ENCODE data around the gene BRINP2. TPM values are rescaled to one million over a fixed set of nuclear protein-coding genes. Genes with fewer than 3 reads are reported as not detected.

The BRINP2 gene
- total and polyA plus RNA-seq, 2 of the 4 experiments (the other 2 are of a cell fraction): not detected

GRCh38 chr1:177200290-177200689 is 29.5 kb downstream of the BRINP2 start:
- no peak overlapping the region for H2AFZ ChIP-seq (replicated peaks; ENCODE audit: low read length, poor library complexity)
- WGBS, 2 experiments (ENCODE audit: extremely low coverage in 2 of 2, insufficient read length in 1 of 2): 63% methylated on average over 3 of the region's 4 CpGs; no CpG with 5 or more reads in 1 of the 2 experiments
- no peaks in the 10 kb centered on the region for H3K79me1 ChIP-seq (ENCODE audit: low read depth in 1 of 2, low read length in 2 of 2)
- no peaks in the 10 kb centered on the region for H3K36me3 ChIP-seq (ENCODE audit: control insufficient read depth, insufficient read depth, low read length)
- H3K9me3 ChIP-seq (ENCODE audit: control insufficient read depth, insufficient read depth, low read length): no peaks in the 10 kb centered on the region
- H3K14ac ChIP-seq (replicated peaks; ENCODE audit: low read depth, low read length): no peak overlapping the region
- H4K8ac ChIP-seq (ENCODE audit: low read depth in 2 of 2, low read length in 2 of 2): no peak overlapping the region
- in situ Hi-C loops (cut with MboI; ENCODE audit: low sequenced_read_pairs): no loop called here
- H3K4ac ChIP-seq (ENCODE audit: low read depth, low read length): no peak overlapping the region
- no peak overlapping the region for H3K9ac ChIP-seq (ENCODE audit: low read depth, low read length)
- no peak overlapping the region for H4K5ac ChIP-seq (ENCODE audit: low read depth, low read length)
- intact Hi-C loops (cut with micrococcal nuclease): no loop called here
- ChIA-PET POLR2A (ENCODE audit: unreplicated experiment) (no interaction called here), CTCF (no interaction called here)
- no peak overlapping the region for H3K27ac ChIP-seq (ENCODE audit: insufficient read depth, low read length)
- H4K91ac ChIP-seq (ENCODE audit: insufficient read depth, low read depth, low read length): no peak overlapping the region
- H3K4me2 ChIP-seq (ENCODE audit: low read depth, low read length): no peak overlapping the region
- ATAC-seq (ENCODE audit: low read depth) (no peak), DNase-seq (no peak)
- H3K4me1 ChIP-seq (ENCODE audit: control insufficient read depth, insufficient read depth, low read length): no peaks in the 10 kb centered on the region
- no peak overlapping the region for H3K18ac ChIP-seq (ENCODE audit: low read depth, low read length)
- H3K23ac ChIP-seq (ENCODE audit: low read depth, low read length): no peak overlapping the region
- no peak overlapping the region for H2BK5ac ChIP-seq (ENCODE audit: low read depth, low read length, poor library complexity, severe bottlenecking)
- H3K27me3 ChIP-seq (ENCODE audit: control insufficient read depth, insufficient read depth, low read length): no peaks in the 10 kb centered on the region; the same call in 1 of the 2 replicates
- BruUV-seq (replicated peaks): no TSS peak
- dilution Hi-C loops (cut with HindIII; ENCODE audit: low sequenced_read_pairs, unreplicated experiment): no loop called here
- H2AK9ac ChIP-seq (replicated peaks; ENCODE audit: low read depth, low read length, poor library complexity): no peak overlapping the region
- no peak overlapping the region for H2BK15ac ChIP-seq (ENCODE audit: low read depth, low read length)
- H3K9me1 ChIP-seq (ENCODE audit: insufficient read depth, low read length): no peaks in the 10 kb centered on the region
- H4K20me1 ChIP-seq (ENCODE audit: insufficient read depth, low read length): no peaks in the 10 kb centered on the region
- H2BK20ac ChIP-seq (ENCODE audit: low read depth, low read length): no peak overlapping the region
- H2AK5ac ChIP-seq (ENCODE audit: low read depth, low read length): no peak overlapping the region
- TF ChIP-seq POLR2A (IDR thresholded peaks at IDR 0.05; ENCODE audit: low read depth, low read length) (no peak), NFE2L2 (IDR thresholded peaks at IDR 0.05; ENCODE audit: low read depth, low read length) (no peak), CEBPB (IDR thresholded peaks at IDR 0.05; ENCODE audit: low read depth, low read length) (no peak), RFX5 (IDR thresholded peaks at IDR 0.05; ENCODE audit: low read depth, low read length) (no peak), MAZ (IDR thresholded peaks at IDR 0.05; ENCODE audit: borderline replicate concordance, low read depth, low read length) (no peak), FOS (IDR thresholded peaks at IDR 0.05; ENCODE audit: low read depth, low read length) (no peak), MXI1 (IDR thresholded peaks at IDR 0.05; ENCODE audit: borderline replicate concordance, low read depth, low read length) (no peak), ELK1 (IDR thresholded peaks at IDR 0.05; ENCODE audit: borderline replicate concordance, low read depth, low read length) (no peak), CHD1 (IDR thresholded peaks at IDR 0.05; ENCODE audit: low read depth, low read length) (no peak), MAFK (IDR thresholded peaks at IDR 0.05; ENCODE audit: low read depth, low read length) (no peak), BHLHE40 (IDR thresholded peaks at IDR 0.05; ENCODE audit: low read depth, low read length) (no peak), USF2 (IDR thresholded peaks at IDR 0.05; ENCODE audit: low read depth, low read length) (no peak), CTCF (conservative IDR thresholded peaks at IDR 0.05; ENCODE audit: low read depth, low read length) (no peak), RAD21 (IDR thresholded peaks at IDR 0.05; ENCODE audit: low read length) (no peak), RCOR1 (IDR thresholded peaks at IDR 0.05; ENCODE audit: insufficient replicate concordance, low read length) (no peak), SMC3 (IDR thresholded peaks at IDR 0.05; ENCODE audit: low read depth, low read length) (no peak)
- H3K56ac ChIP-seq (ENCODE audit: extremely low read depth, insufficient read depth, low read length): no peak overlapping the region
- H2BK120ac ChIP-seq (ENCODE audit: low read depth, low read length): no peak overlapping the region
- H3K4me3 ChIP-seq (ENCODE audit: insufficient read depth, low read depth, low read length): no peak overlapping the region

Data from IMR-90 (cell line).